ENCODE results near the gene RUBCN.

DNA sequence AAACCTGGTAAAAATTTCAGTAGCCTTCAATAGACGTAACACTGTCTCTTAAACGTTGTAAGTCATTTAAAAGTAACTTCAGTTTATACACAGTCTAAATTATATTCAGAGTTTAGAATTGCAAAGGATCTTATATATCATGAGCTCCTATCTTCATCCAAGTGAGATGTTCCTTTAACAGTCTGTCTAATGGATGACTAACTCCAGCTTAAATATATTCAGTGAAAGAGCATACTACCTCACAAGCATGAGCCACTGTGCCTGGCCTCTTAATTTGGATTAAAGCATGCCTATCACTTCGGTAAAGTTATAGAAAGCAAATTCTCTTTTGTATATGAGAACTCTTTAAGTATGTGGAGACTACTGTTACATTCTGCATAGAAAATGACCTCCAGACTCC is 20.0 kb upstream of the RUBCN start:
- TF ChIP-seq, protein P1, sequence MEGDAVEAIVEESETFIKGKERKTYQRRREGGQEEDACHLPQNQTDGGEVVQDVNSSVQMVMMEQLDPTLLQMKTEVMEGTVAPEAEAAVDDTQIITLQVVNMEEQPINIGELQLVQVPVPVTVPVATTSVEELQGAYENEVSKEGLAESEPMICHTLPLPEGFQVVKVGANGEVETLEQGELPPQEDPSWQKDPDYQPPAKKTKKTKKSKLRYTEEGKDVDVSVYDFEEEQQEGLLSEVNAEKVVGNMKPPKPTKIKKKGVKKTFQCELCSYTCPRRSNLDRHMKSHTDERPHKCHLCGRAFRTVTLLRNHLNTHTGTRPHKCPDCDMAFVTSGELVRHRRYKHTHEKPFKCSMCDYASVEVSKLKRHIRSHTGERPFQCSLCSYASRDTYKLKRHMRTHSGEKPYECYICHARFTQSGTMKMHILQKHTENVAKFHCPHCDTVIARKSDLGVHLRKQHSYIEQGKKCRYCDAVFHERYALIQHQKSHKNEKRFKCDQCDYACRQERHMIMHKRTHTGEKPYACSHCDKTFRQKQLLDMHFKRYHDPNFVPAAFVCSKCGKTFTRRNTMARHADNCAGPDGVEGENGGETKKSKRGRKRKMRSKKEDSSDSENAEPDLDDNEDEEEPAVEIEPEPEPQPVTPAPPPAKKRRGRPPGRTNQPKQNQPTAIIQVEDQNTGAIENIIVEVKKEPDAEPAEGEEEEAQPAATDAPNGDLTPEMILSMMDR (conservative IDR thresholded peaks at IDR 0.05; ENCODE audit: low read length), result no peak
- no peak for TF ChIP-seq EZH2phosphoT487 (IDR thresholded peaks at IDR 0.05; ENCODE audit: borderline replicate concordance, low read depth, low read length)
